HEK293 (cell line): ENCODE data around the gene HOXC10.

Source experiments
- BCL11B ChIP-seq: fragments of 450-650 bp; formaldehyde crosslinking; IDR thresholded peaks from 2 replicates; pipeline ENCODE4 v1.5.1; 2016; ENCODE audit warnings: low read depth, missing biosample characterization, missing genetic modification characterization
- HOXA7 ChIP-seq: sonication (generic); formaldehyde crosslinking; IDR thresholded peaks from 2 replicates; pipeline ENCODE4 v1.8.1; 2022; ENCODE audit warnings: missing genetic modification reagents, borderline replicate concordance
- MZF1 ChIP-seq: fragments of 450-650 bp; formaldehyde crosslinking; IDR thresholded peaks from 2 replicates; pipeline ENCODE4 v1.5.1; 2017; ENCODE audit warnings: missing biosample characterization, missing genetic modification characterization, borderline replicate concordance
- SP2 ChIP-seq: fragments of 450-650 bp; formaldehyde crosslinking; IDR thresholded peaks from 2 replicates; pipeline ENCODE4 v1.5.1; 2016; ENCODE audit warnings: missing biosample characterization, missing genetic modification characterization
- SP7 ChIP-seq: fragments of 450-650 bp; formaldehyde crosslinking; IDR thresholded peaks from 2 replicates; pipeline ENCODE4 v1.5.1; 2016; ENCODE audit warnings: missing biosample characterization, missing genetic modification characterization
- TCF7L2 ChIP-seq: IDR thresholded peaks from 2 replicates; pipeline ENCODE4 v1.6.1; 2011; ENCODE audit warnings: low read depth, mild to moderate bottlenecking, inconsistent platforms, low read length, moderate library complexity, borderline replicate concordance
- WT1 ChIP-seq: fragments of 450-650 bp; formaldehyde crosslinking; IDR thresholded peaks from 2 replicates; pipeline ENCODE4 v1.5.1; 2016; ENCODE audit warnings: missing biosample characterization, missing genetic modification characterization
- ZBTB17 ChIP-seq: fragments of 450-650 bp; formaldehyde crosslinking; IDR thresholded peaks from 2 replicates; pipeline ENCODE4 v1.5.1; 2016; ENCODE audit warnings: missing biosample characterization, missing genetic modification characterization
- ZEB2 ChIP-seq: fragments of 450-650 bp; formaldehyde crosslinking; IDR thresholded peaks from 2 replicates; pipeline ENCODE4 v1.5.1; 2016; ENCODE audit warnings: missing biosample characterization, missing genetic modification characterization
- ZNF155 ChIP-seq: fragments of 450-650 bp; formaldehyde crosslinking; IDR thresholded peaks from 2 replicates; pipeline ENCODE4 v1.5.1; 2016; ENCODE audit warnings: missing biosample characterization, missing genetic modification characterization
- ZNF2 ChIP-seq: fragments of 450-650 bp; formaldehyde crosslinking; IDR thresholded peaks from 2 replicates; pipeline ENCODE4 v1.5.1; 2016; ENCODE audit warnings: missing biosample characterization, missing genetic modification characterization
- ZNF214 ChIP-seq: fragments of 450-650 bp; formaldehyde crosslinking; IDR thresholded peaks from 2 replicates; pipeline ENCODE4 v1.5.1; 2017; ENCODE audit warnings: missing biosample characterization, mild to moderate bottlenecking, missing genetic modification characterization, borderline replicate concordance
- ZNF311 ChIP-seq: fragments of 450-650 bp; formaldehyde crosslinking; IDR thresholded peaks from 2 replicates; pipeline ENCODE4 v1.5.1; 2017; ENCODE audit warnings: missing biosample characterization, missing genetic modification characterization, borderline replicate concordance
- ZNF404 ChIP-seq: fragments of 450-650 bp; formaldehyde crosslinking; IDR thresholded peaks from 2 replicates; pipeline ENCODE4 v1.5.1; 2017; ENCODE audit warnings: missing biosample characterization, missing genetic modification characterization
- ZNF416 ChIP-seq: fragments of 450-650 bp; formaldehyde crosslinking; IDR thresholded peaks from 2 replicates; pipeline ENCODE4 v1.5.1; 2016; ENCODE audit warnings: missing biosample characterization, missing genetic modification characterization
- ZNF558 ChIP-seq: fragments of 450-650 bp; formaldehyde crosslinking; IDR thresholded peaks from 2 replicates; pipeline ENCODE4 v1.5.1; 2016; ENCODE audit warnings: missing biosample characterization, missing genetic modification characterization
- ZNF560 ChIP-seq: fragments of 450-650 bp; formaldehyde crosslinking; IDR thresholded peaks from 2 replicates; pipeline ENCODE4 v1.5.1; 2017; ENCODE audit warnings: missing biosample characterization, missing genetic modification characterization, borderline replicate concordance
- ZNF561 ChIP-seq: fragments of 450-650 bp; IDR thresholded peaks from 2 replicates; pipeline ENCODE4 v1.5.1; 2018; ENCODE audit warnings: missing biosample characterization, missing genetic modification characterization, borderline replicate concordance
- ZNF596 ChIP-seq: fragments of 450-650 bp; IDR thresholded peaks from 2 replicates; pipeline ENCODE4 v1.5.0; 2018; ENCODE audit warnings: missing biosample characterization, mild to moderate bottlenecking, missing genetic modification characterization, moderate library complexity
- ZNF610 ChIP-seq: fragments of 450-650 bp; formaldehyde crosslinking; IDR thresholded peaks from 2 replicates; pipeline ENCODE4 v1.5.1; 2016; ENCODE audit warnings: missing biosample characterization, missing genetic modification characterization, borderline replicate concordance
- ZNF629 ChIP-seq: fragments of 450-650 bp; formaldehyde crosslinking; IDR thresholded peaks from 2 replicates; pipeline ENCODE4 v1.5.1; 2017; ENCODE audit warnings: missing biosample characterization, missing genetic modification characterization
- ZNF747 ChIP-seq: fragments of 450-650 bp; formaldehyde crosslinking; IDR thresholded peaks from 2 replicates; pipeline ENCODE4 v1.5.1; 2016; ENCODE audit warnings: missing biosample characterization, missing genetic modification characterization
- ZXDB ChIP-seq: fragments of 450-650 bp; formaldehyde crosslinking; IDR thresholded peaks from 2 replicates; pipeline ENCODE4 v1.5.1; 2016; ENCODE audit warnings: missing biosample characterization, missing genetic modification characterization
- TF ChIP-seq, protein P1 (sequence below): fragments of 450-650 bp; formaldehyde crosslinking; IDR thresholded peaks from 2 replicates; pipeline ENCODE4 v1.5.1; 2017; ENCODE audit warnings: missing biosample characterization, missing genetic modification characterization
- TF ChIP-seq, protein P2 (sequence below): fragments of 450-650 bp; formaldehyde crosslinking; IDR thresholded peaks from 2 replicates; pipeline ENCODE4 v1.5.1; 2017; ENCODE audit warnings: missing biosample characterization, missing genetic modification characterization
- TF ChIP-seq, protein P3 (sequence below): fragments of 450-650 bp; formaldehyde crosslinking; IDR thresholded peaks from 2 replicates; pipeline ENCODE4 v1.5.1; 2016; ENCODE audit warnings: missing biosample characterization, missing genetic modification characterization
- TF ChIP-seq, protein P4 (sequence below): fragments of 450-650 bp; formaldehyde crosslinking; IDR thresholded peaks from 2 replicates; pipeline ENCODE4 v1.5.1; 2016; ENCODE audit warnings: missing biosample characterization, missing genetic modification characterization
- TF ChIP-seq, protein P5 (sequence below): sonication (generic); formaldehyde crosslinking; IDR thresholded peaks from 2 replicates; pipeline ENCODE4 v1.8.1; 2022; ENCODE audit warnings: mild to moderate bottlenecking, moderate library complexity, missing genetic modification reagents
- TF ChIP-seq, protein P6 (sequence below): fragments of 450-650 bp; formaldehyde crosslinking; IDR thresholded peaks from 2 replicates; pipeline ENCODE4 v1.5.1; 2017; ENCODE audit warnings: missing biosample characterization, missing genetic modification characterization
- TF ChIP-seq, protein P7 (sequence below): fragments of 450-650 bp; formaldehyde crosslinking; IDR thresholded peaks from 2 replicates; pipeline ENCODE4 v1.5.1; 2016; ENCODE audit warnings: missing biosample characterization, missing genetic modification characterization

HOXC10 gene

DNA sequence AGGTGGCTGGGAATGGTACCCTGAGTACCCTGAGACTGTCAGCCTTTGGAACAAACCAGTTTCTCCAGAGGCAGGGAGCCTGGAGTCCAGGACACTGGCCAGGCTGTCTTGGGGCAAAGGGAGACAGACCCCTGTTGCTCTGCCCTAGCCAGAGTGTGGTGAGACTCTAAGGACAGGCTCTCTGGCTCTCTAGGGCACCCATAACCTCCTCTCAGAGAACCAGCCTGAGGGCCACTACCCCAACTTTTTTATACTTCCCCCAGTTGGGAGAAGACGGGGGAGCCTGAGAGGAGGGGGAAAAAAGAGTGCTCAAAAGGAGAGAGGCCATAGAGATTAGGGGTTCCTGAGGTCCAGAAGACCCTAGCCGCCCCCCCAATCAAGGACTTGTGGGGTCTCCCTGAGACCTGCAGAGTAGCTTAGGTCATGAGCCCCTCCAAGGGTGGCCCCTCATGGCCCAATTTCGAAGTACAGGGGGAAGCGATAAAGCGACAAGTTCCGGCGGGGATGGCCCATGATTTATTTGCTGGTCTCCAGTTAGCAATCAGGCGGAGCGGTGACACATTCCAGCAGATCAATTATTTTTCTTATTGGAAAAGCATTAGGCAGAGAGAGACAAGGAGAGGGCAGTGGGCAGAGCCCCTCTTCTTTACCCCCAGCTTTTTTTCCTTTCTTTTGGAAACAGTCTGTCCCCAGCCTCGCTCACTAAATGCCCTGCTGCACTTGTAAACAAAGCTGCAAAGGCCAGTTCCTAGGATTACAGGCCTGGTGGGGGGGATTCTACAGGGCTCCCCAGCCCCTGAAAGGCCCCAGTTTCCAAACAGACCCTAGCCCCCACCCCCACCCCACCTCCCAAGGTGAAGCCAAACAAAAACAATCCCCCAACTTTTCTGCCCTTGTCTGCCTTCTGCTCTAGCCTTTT is 25.4 kb downstream of the HOXC10 start (continued):
- TF ChIP-seq, protein P1, sequence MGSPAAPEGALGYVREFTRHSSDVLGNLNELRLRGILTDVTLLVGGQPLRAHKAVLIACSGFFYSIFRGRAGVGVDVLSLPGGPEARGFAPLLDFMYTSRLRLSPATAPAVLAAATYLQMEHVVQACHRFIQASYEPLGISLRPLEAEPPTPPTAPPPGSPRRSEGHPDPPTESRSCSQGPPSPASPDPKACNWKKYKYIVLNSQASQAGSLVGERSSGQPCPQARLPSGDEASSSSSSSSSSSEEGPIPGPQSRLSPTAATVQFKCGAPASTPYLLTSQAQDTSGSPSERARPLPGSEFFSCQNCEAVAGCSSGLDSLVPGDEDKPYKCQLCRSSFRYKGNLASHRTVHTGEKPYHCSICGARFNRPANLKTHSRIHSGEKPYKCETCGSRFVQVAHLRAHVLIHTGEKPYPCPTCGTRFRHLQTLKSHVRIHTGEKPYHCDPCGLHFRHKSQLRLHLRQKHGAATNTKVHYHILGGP (tag by site-specific recombination): no peak
- TF ChIP-seq, protein P2, sequence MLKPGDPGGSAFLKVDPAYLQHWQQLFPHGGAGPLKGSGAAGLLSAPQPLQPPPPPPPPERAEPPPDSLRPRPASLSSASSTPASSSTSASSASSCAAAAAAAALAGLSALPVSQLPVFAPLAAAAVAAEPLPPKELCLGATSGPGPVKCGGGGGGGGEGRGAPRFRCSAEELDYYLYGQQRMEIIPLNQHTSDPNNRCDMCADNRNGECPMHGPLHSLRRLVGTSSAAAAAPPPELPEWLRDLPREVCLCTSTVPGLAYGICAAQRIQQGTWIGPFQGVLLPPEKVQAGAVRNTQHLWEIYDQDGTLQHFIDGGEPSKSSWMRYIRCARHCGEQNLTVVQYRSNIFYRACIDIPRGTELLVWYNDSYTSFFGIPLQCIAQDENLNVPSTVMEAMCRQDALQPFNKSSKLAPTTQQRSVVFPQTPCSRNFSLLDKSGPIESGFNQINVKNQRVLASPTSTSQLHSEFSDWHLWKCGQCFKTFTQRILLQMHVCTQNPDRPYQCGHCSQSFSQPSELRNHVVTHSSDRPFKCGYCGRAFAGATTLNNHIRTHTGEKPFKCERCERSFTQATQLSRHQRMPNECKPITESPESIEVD (tag by site-specific recombination): no peak
- TF ChIP-seq ZNF404 (no peak), ZNF560 (no peak), ZNF155 (tag by site-specific recombination) (no peak), ZNF629 (tag by site-specific recombination) (peak; percentile 15; the same call in 1 of the 2 replicates), ZEB2 (tag by site-specific recombination) (peak; percentile 38; the same call in 1 of the 2 replicates), ZNF747 (tag by site-specific recombination) (no peak), HOXA7 (no peak), ZXDB (tag by site-specific recombination) (peak; percentile 73), ZNF610 (no peak), BCL11B (tag by site-specific recombination) (0 out of 2 replicates have a peak, but pooled peaks have one; percentile 15), WT1 (tag by site-specific recombination) (no peak), ZNF561 (tag by site-specific recombination) (0 out of 2 replicates have a peak, but pooled peaks have one; percentile 24), ZNF311 (tag by site-specific recombination) (no peak), MZF1 (no peak), ZNF2 (no peak), TCF7L2 (no peak), ZNF596 (tag by site-specific recombination) (peak; percentile 53), ZNF558 (tag by site-specific recombination) (no peak), ZBTB17 (tag by site-specific recombination) (no peak), SP2 (tag by site-specific recombination) (peak; percentile 33; the same call in 1 of the 2 replicates), ZNF214 (tag by site-specific recombination) (no peak), SP7 (tag by site-specific recombination) (peak; percentile 66), ZNF416 (no peak)
- TF ChIP-seq, protein P3, sequence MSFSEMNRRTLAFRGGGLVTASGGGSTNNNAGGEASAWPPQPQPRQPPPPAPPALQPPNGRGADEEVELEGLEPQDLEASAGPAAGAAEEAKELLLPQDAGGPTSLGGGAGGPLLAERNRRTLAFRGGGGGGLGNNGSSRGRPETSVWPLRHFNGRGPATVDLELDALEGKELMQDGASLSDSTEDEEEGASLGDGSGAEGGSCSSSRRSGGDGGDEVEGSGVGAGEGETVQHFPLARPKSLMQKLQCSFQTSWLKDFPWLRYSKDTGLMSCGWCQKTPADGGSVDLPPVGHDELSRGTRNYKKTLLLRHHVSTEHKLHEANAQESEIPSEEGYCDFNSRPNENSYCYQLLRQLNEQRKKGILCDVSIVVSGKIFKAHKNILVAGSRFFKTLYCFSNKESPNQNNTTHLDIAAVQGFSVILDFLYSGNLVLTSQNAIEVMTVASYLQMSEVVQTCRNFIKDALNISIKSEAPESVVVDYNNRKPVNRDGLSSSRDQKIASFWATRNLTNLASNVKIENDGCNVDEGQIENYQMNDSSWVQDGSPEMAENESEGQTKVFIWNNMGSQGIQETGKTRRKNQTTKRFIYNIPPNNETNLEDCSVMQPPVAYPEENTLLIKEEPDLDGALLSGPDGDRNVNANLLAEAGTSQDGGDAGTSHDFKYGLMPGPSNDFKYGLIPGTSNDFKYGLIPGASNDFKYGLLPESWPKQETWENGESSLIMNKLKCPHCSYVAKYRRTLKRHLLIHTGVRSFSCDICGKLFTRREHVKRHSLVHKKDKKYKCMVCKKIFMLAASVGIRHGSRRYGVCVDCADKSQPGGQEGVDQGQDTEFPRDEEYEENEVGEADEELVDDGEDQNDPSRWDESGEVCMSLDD (tag by site-specific recombination): peak; percentile 28; the same call in 1 of the 2 replicates
- TF ChIP-seq, protein P4, sequence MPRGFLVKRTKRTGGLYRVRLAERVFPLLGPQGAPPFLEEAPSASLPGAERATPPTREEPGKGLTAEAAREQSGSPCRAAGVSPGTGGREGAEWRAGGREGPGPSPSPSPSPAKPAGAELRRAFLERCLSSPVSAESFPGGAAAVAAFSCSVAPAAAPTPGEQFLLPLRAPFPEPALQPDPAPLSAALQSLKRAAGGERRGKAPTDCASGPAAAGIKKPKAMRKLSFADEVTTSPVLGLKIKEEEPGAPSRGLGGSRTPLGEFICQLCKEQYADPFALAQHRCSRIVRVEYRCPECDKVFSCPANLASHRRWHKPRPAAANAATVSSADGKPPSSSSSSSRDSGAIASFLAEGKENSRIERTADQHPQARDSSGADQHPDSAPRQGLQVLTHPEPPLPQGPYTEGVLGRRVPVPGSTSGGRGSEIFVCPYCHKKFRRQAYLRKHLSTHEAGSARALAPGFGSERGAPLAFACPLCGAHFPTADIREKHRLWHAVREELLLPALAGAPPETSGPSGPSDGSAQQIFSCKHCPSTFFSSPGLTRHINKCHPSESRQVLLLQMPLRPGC (tag by site-specific recombination): peak; percentile 44
- TF ChIP-seq, protein P5, sequence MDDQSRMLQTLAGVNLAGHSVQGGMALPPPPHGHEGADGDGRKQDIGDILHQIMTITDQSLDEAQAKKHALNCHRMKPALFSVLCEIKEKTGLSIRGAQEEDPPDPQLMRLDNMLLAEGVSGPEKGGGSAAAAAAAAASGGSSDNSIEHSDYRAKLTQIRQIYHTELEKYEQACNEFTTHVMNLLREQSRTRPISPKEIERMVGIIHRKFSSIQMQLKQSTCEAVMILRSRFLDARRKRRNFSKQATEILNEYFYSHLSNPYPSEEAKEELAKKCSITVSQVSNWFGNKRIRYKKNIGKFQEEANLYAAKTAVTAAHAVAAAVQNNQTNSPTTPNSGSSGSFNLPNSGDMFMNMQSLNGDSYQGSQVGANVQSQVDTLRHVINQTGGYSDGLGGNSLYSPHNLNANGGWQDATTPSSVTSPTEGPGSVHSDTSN (CRISPR knock-in tag): no peak
- TF ChIP-seq, protein P6, sequence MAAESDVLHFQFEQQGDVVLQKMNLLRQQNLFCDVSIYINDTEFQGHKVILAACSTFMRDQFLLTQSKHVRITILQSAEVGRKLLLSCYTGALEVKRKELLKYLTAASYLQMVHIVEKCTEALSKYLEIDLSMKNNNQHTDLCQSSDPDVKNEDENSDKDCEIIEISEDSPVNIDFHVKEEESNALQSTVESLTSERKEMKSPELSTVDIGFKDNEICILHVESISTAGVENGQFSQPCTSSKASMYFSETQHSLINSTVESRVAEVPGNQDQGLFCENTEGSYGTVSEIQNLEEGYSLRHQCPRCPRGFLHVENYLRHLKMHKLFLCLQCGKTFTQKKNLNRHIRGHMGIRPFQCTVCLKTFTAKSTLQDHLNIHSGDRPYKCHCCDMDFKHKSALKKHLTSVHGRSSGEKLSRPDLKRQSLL: no peak
- TF ChIP-seq, protein P7, sequence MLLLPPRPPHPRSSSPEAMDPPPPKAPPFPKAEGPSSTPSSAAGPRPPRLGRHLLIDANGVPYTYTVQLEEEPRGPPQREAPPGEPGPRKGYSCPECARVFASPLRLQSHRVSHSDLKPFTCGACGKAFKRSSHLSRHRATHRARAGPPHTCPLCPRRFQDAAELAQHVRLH (tag by site-specific recombination): no peak
